DND-41 (cell line): ENCODE results near the gene NT5M.

Source experiments
- ATAC-seq: fragments of 200-7000 bp; cut with Tn5 transposase; 3 replicates; pipeline ENCODE4 v1.9.1; 2021; ENCODE audit warnings: low read depth; ENCODE audit not compliant: insufficient read depth
- DNase-seq: peaks from one replicate; pipeline ENCODE4 v3.0.0-alpha.2; 2020
- H2AFZ ChIP-seq: 2 replicates; pipeline ENCODE4 v1.6.0; 2012; ENCODE audit warnings: low read depth, low read length
- H3K27ac ChIP-seq: 2 replicates; pipeline ENCODE4 v1.5.1; 2012; ENCODE audit warnings: low read length, inconsistent platforms
- H3K27me3 ChIP-seq: fragments of 200-600 bp; sonication (generic); 2 replicates; pipeline ENCODE4 v1.6.0; 2012; ENCODE audit warnings: low read length, mild to moderate bottlenecking, inconsistent platforms; ENCODE audit not compliant: insufficient read depth, poor library complexity
- H3K36me3 ChIP-seq: 2 replicates; pipeline ENCODE4 v1.5.1; 2012; ENCODE audit warnings: low read length, inconsistent platforms; ENCODE audit not compliant: insufficient read depth
- H3K4me1 ChIP-seq: 2 replicates; pipeline ENCODE4 v1.5.1; 2012; ENCODE audit warnings: mild to moderate bottlenecking, low read length; ENCODE audit not compliant: insufficient read depth
- H3K4me2 ChIP-seq: 2 replicates; pipeline ENCODE4 v1.6.0; 2012; ENCODE audit warnings: mild to moderate bottlenecking, moderate library complexity, low read length, inconsistent platforms; ENCODE audit not compliant: insufficient read depth
- H3K4me3 ChIP-seq, 2 experiments: fragments of 200-600 bp in 1 of 2; shearing (Covaris generic) in 1 of 2; 2 replicates each; pipeline ENCODE4 v1.5.1; 2012 to 2016; ENCODE audit warnings: inconsistent platforms in 2 of 2, low read length in 2 of 2, mild to moderate bottlenecking in 2 of 2, low read depth in 1 of 2, moderate library complexity in 1 of 2
- H3K79me2 ChIP-seq: 2 replicates; pipeline ENCODE4 v1.6.0; 2012; ENCODE audit warnings: low read length, inconsistent platforms; ENCODE audit not compliant: insufficient read depth
- H3K9ac ChIP-seq: 2 replicates; pipeline ENCODE4 v1.6.0; 2012; ENCODE audit warnings: low read depth, mild to moderate bottlenecking, inconsistent platforms, low read length, moderate library complexity
- H3K9me3 ChIP-seq: 2 replicates; pipeline ENCODE4 v1.5.1; 2012; ENCODE audit warnings: low read length, moderate library complexity, mild to moderate bottlenecking, inconsistent platforms; ENCODE audit not compliant: insufficient read depth, severe bottlenecking
- H4K20me1 ChIP-seq: 2 replicates; pipeline ENCODE4 v1.6.0; 2012; ENCODE audit warnings: low read length; ENCODE audit not compliant: insufficient read depth
- CTCF ChIP-seq: IDR thresholded peaks from 2 replicates; pipeline ENCODE4 v1.5.1; 2012; ENCODE audit warnings: borderline replicate concordance, low read length, moderate library complexity, mild to moderate bottlenecking; ENCODE audit not compliant: poor library complexity, severe bottlenecking; ENCODE audit errors: extremely low read depth
- EZH2 ChIP-seq: IDR thresholded peaks from 3 replicates; pipeline ENCODE4 v1.6.1; 2012; ENCODE audit warnings: borderline replicate concordance, low read depth, mild to moderate bottlenecking, moderate library complexity, low read length, inconsistent platforms; ENCODE audit not compliant: severe bottlenecking

Gene NT5M

GRCh38 chr17:17360087-17360730 is 57.0 kb downstream of the NT5M start:
- Histone ChIP-seq H3K36me3 (no peaks in the 10 kb centered on the region), H3K4me1 (peaks cover 26% of the 10 kb centered on the region)
- DNase-seq: no peak

GRCh38 chr17:17361543-17361866 is 58.3 kb downstream of the NT5M start:
- no peak for TF ChIP-seq EZH2
- no peak for TF ChIP-seq CTCF
- no peaks in the 10 kb centered on the region for H3K79me2 ChIP-seq
- no peak overlapping the region for H3K27ac ChIP-seq
- no peak overlapping the region for H3K4me3 ChIP-seq
- no peaks in the 10 kb centered on the region for H3K36me3 ChIP-seq
- no peak overlapping the region for H3K9ac ChIP-seq
- no peak overlapping the region for H3K4me2 ChIP-seq
- no peaks in the 10 kb centered on the region for H3K27me3 ChIP-seq
- DNase-seq: no peak
- H4K20me1 ChIP-seq: no peaks in the 10 kb centered on the region
- no peak overlapping the region for H2AFZ ChIP-seq
- peaks cover 26% of the 10 kb centered on the region for H3K9me3 ChIP-seq
- no peak for ATAC-seq
- H3K4me1 ChIP-seq: peaks cover 24% of the 10 kb centered on the region

More at GRCh38 chr17:17360087-17360730, 57.0 kb downstream of the NT5M start:
- H3K79me2 ChIP-seq: no peaks in the 10 kb centered on the region
- no peaks in the 10 kb centered on the region for H4K20me1 ChIP-seq
- no peak overlapping the region for H3K4me2 ChIP-seq
- TF ChIP-seq EZH2 (no peak), CTCF (no peak)
- ATAC-seq: no peak
- no peak overlapping the region for H3K9ac ChIP-seq
- peaks cover 18% of the 10 kb centered on the region for H3K9me3 ChIP-seq
- H3K27ac ChIP-seq: no peak overlapping the region
- H3K27me3 ChIP-seq: no peaks in the 10 kb centered on the region
- no peak overlapping the region for H2AFZ ChIP-seq
- H3K4me3 ChIP-seq: no peak overlapping the region

DNA sequence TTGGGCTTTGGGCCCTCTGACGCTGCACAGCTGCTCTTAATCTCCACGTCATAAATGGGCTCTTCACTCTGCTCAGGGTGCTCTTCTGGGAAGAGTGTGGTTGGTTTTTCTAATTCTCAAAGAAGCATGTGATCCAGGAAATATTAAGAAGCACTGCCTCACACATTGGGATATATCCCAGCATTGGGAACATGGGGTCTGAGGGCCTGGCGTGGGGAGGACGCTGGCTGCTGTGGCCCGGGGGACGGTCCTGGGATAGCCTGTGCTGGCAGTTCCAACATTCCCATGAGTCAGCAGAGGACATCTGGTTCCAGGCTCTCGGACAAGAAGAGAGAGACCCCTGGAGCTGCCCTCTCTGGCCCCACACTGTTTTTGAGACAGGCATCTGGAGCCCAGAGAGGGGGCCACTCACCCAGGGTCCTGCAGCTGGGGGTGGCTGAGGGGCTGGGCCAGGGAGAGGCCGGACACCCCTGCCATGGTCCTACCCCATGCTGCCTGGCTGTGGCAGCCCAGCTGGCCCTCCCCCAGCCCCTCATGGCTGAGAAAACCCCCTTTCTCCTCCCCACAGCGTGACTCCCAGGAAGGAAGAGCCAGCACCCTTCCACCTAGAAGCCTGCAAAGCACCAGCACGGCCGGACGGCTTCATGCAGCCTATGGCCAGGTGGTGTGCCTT is 58.8 kb downstream of the NT5M start:
- Histone ChIP-seq H3K4me2 (no peak overlapping the region), H3K9me3 (peaks cover 26% of the 10 kb centered on the region), H3K4me3 (no peak overlapping the region), H3K4me1 (peaks cover 19% of the 10 kb centered on the region), H3K79me2 (no peaks in the 10 kb centered on the region), H3K27ac (no peak overlapping the region), H3K9ac (no peak overlapping the region), H3K27me3 (no peaks in the 10 kb centered on the region), H2AFZ (no peak overlapping the region), H4K20me1 (no peaks in the 10 kb centered on the region), H3K36me3 (no peaks in the 10 kb centered on the region)
- no peak for ATAC-seq
- no peak for DNase-seq
- TF ChIP-seq CTCF (no peak), EZH2 (no peak)
